Measurements from ENCODE around the gene CLDN20.
"Not testable (repeated sequence)": the region's sequence is repeated elsewhere in the genome, so short reads cannot be mapped to it uniquely, and the experiment has no call there.

DNA sequence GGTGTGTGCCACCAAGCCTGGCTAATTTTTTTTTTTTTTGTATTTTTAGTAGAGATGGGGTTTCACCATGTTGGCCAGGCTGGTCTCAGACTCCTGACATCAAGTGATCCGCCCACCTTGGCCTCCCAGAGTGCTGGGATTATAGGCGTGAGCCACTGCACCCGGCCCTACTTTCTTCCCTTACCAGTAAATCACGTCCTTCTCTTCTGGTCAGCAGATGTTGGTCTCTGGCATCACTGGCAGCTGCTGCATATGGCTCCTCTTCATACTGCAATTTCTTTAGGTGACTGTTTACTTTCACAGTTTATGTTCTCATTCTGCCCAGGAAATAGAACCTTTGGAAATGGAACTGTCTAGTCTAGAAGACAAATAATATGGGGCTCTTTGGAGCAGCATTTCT is 32.8 kb upstream of the CLDN20 start:
- TF ChIP-seq, protein P1, sequence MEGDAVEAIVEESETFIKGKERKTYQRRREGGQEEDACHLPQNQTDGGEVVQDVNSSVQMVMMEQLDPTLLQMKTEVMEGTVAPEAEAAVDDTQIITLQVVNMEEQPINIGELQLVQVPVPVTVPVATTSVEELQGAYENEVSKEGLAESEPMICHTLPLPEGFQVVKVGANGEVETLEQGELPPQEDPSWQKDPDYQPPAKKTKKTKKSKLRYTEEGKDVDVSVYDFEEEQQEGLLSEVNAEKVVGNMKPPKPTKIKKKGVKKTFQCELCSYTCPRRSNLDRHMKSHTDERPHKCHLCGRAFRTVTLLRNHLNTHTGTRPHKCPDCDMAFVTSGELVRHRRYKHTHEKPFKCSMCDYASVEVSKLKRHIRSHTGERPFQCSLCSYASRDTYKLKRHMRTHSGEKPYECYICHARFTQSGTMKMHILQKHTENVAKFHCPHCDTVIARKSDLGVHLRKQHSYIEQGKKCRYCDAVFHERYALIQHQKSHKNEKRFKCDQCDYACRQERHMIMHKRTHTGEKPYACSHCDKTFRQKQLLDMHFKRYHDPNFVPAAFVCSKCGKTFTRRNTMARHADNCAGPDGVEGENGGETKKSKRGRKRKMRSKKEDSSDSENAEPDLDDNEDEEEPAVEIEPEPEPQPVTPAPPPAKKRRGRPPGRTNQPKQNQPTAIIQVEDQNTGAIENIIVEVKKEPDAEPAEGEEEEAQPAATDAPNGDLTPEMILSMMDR (conservative IDR thresholded peaks at IDR 0.05; ENCODE audit: low read depth, low read length): not testable (repeated sequence)
- not testable (repeated sequence) for TF ChIP-seq USF2 (IDR thresholded peaks at IDR 0.05; ENCODE audit: low read depth, low read length)

Data from IMR-90 (cell line).